OCI-LY3 (cell line): ENCODE results near the gene SDSL.

ENCODE experiments used
- H2AFZ ChIP-seq: fragments of 200-600, 300-600 bp; shearing (Covaris generic); 2 replicates; pipeline ENCODE4 v1.6.0; 2014; ENCODE audit warnings: antibody characterized with exemption, low read depth, low read length
- H3K27ac ChIP-seq: fragments of 200-600, 300-600 bp; sonication (generic); 2 replicates; pipeline ENCODE4 v1.5.1; 2014; ENCODE audit warnings: mild to moderate bottlenecking, low read length, moderate library complexity, mixed read lengths
- H3K27me3 ChIP-seq: fragments of 200-600, 300-600 bp; sonication (generic); 2 replicates; pipeline ENCODE4 v1.6.1; 2014; ENCODE audit warnings: low read depth, low read length, mixed read lengths
- H3K36me3 ChIP-seq: fragments of 200-600, 300-600 bp; sonication (generic); replicated peaks from 2 replicates; pipeline ENCODE3; 2014; ENCODE audit warnings: low read depth, low read length, mixed read lengths
- H3K4me1 ChIP-seq: fragments of 300-600, 200-600 bp; sonication (generic); 2 replicates; pipeline ENCODE4 v1.6.1; 2014; ENCODE audit warnings: low read length, mixed read lengths
- H3K4me2 ChIP-seq: fragments of 200-600, 300-600 bp; sonication (generic); 2 replicates; pipeline ENCODE4 v1.6.1; 2014; ENCODE audit warnings: low read length, mixed read lengths
- H3K4me3 ChIP-seq: fragments of 300-600, 200-600 bp; sonication (generic); 2 replicates; pipeline ENCODE4 v1.5.1; 2014; ENCODE audit warnings: antibody characterized with exemption, mild to moderate bottlenecking, low read length, moderate library complexity
- H3K79me2 ChIP-seq: fragments of 300-600, 200-600 bp; shearing (Covaris generic); 2 replicates; pipeline ENCODE4 v1.6.1; 2014; ENCODE audit warnings: mild to moderate bottlenecking, low read length, mixed read lengths
- H3K9ac ChIP-seq: fragments of 300-600, 200-600 bp; shearing (Covaris generic); 2 replicates; pipeline ENCODE4 v1.6.0; 2014; ENCODE audit warnings: mild to moderate bottlenecking, low read length, moderate library complexity
- H3K9me3 ChIP-seq: fragments of 200-600, 300-600 bp; shearing (Covaris generic); 2 replicates; pipeline ENCODE4 v1.6.1; 2014; ENCODE audit warnings: low read length, mixed read lengths; ENCODE audit not compliant: insufficient read depth
- H4K20me1 ChIP-seq: fragments of 200-600, 300-600 bp; sonication (generic); 2 replicates; pipeline ENCODE4 v1.6.1; 2016; ENCODE audit warnings: low read length, mixed read lengths; ENCODE audit not compliant: insufficient read depth
- EZH2phosphoT487 ChIP-seq: fragments of 200-600 bp; shearing (Covaris generic); IDR thresholded peaks from 2 replicates; pipeline ENCODE4 v1.6.1; 2018; ENCODE audit warnings: antibody characterized with exemption, mixed run types, low read depth
- TF ChIP-seq, protein P1 (sequence below): fragments of 200-600, 300-600 bp; sonication (generic); IDR thresholded peaks from 2 replicates; pipeline ENCODE4 v1.5.1; 2014; ENCODE audit warnings: antibody characterized with exemption, low read length, low read depth

Gene SDSL, protein sequence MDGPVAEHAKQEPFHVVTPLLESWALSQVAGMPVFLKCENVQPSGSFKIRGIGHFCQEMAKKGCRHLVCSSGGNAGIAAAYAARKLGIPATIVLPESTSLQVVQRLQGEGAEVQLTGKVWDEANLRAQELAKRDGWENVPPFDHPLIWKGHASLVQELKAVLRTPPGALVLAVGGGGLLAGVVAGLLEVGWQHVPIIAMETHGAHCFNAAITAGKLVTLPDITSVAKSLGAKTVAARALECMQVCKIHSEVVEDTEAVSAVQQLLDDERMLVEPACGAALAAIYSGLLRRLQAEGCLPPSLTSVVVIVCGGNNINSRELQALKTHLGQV

DNA sequence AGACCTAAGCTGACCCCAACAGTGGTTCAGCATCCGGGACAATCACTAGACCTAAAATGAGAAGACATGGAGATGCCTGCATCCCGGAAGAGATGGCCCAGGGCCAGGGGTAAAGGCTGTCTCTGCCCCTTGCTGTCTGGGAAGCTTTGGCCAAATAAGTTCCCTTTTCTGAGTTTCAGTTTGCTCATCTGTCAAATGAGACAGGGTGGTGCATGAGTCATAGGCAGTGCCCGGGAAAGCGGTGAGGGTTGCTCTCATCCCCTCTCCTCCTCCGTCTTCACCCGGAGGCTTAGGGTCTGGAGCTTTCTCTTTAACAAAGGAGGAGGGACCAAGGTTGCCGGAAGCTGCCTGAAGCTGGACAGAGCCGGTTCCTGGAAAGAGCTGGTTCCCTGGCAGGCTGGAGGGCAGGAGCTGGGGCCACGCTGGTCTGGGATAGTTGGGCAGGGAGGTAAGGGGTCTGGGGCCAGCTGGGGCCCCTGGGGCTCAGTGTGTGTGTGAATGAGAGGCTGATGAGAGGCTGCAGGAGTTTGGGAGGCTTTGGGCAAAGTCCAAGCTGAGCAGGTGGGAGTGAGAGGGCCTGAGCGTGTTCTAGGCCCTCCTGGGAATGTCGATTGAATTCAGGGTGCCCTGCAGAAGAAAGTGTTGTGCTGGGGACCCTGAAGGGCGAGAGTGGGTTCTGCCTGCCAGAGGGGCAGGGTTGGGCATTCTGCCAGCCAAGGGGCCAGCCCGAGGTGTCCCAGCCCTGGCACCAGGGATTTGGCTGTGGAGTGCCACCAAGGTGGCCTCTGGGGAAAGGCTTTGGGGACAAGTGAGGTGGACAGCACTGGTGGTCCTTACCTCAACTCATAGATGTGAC lies at the start of gene SDSL:
SDSL (plus strand) TSS at position 351 of the 856 bp plus-strand sequence. CDS start 5,603 bp downstream, outside the sequence.
- no peaks in the 10 kb centered on the region for H4K20me1 ChIP-seq
- H3K27me3 ChIP-seq, result peaks cover 43% of the 10 kb centered on the region
- H3K9ac ChIP-seq, result peak within 1 kb of the TSS; percentile 73
- H2AFZ ChIP-seq, result peak within 1 kb of the TSS; percentile 47
- peak within 1 kb of the TSS; percentile 88 for H3K4me2 ChIP-seq
- no peaks in the 10 kb centered on the region for H3K79me2 ChIP-seq
- peaks cover 40% of the 10 kb centered on the region for H3K4me1 ChIP-seq
- peak within 1 kb of the TSS; percentile 77 for H3K4me3 ChIP-seq
- H3K36me3 ChIP-seq, result no peaks in the 10 kb centered on the region
- no peaks in the 10 kb centered on the region for H3K9me3 ChIP-seq
- no peak for TF ChIP-seq EZH2phosphoT487
- TF ChIP-seq, protein P1, sequence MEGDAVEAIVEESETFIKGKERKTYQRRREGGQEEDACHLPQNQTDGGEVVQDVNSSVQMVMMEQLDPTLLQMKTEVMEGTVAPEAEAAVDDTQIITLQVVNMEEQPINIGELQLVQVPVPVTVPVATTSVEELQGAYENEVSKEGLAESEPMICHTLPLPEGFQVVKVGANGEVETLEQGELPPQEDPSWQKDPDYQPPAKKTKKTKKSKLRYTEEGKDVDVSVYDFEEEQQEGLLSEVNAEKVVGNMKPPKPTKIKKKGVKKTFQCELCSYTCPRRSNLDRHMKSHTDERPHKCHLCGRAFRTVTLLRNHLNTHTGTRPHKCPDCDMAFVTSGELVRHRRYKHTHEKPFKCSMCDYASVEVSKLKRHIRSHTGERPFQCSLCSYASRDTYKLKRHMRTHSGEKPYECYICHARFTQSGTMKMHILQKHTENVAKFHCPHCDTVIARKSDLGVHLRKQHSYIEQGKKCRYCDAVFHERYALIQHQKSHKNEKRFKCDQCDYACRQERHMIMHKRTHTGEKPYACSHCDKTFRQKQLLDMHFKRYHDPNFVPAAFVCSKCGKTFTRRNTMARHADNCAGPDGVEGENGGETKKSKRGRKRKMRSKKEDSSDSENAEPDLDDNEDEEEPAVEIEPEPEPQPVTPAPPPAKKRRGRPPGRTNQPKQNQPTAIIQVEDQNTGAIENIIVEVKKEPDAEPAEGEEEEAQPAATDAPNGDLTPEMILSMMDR, result no peak
- peak within 1 kb of the TSS; percentile 33; the same call in 1 of the 2 replicates for H3K27ac ChIP-seq

DNA sequence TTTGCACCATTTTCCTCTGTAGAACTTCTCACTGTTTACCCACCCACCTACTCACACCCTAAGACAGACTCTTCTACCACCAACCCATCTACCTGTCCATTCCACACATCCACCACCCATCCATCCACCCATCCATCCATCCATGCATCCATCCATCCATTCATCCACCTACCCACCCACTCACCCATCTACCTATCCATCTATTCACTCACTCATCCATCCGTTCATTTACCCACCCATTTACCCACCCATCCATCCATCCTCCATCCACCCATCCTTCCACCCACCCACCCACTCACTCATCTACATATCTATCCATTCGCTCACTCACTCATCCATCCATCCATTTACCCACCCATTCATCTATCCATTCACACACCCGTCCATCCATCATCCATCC lies 48.7 kb upstream of the SDSL start:
- H3K9me3 ChIP-seq, result no peaks in the 10 kb centered on the region
- H3K4me3 ChIP-seq, result no peak overlapping the region
- no peaks in the 10 kb centered on the region for H3K4me1 ChIP-seq
- H3K79me2 ChIP-seq, result no peaks in the 10 kb centered on the region
- H4K20me1 ChIP-seq, result no peaks in the 10 kb centered on the region
- H2AFZ ChIP-seq, result no peak overlapping the region
- TF ChIP-seq EZH2phosphoT487, result no peak
- TF ChIP-seq, protein P1, result no peak
- no peak overlapping the region for H3K9ac ChIP-seq
- peaks cover 4% of the 10 kb centered on the region for H3K36me3 ChIP-seq
- H3K4me2 ChIP-seq, result no peak overlapping the region
- no peak overlapping the region for H3K27ac ChIP-seq
- H3K27me3 ChIP-seq, result no peaks in the 10 kb centered on the region

DNA sequence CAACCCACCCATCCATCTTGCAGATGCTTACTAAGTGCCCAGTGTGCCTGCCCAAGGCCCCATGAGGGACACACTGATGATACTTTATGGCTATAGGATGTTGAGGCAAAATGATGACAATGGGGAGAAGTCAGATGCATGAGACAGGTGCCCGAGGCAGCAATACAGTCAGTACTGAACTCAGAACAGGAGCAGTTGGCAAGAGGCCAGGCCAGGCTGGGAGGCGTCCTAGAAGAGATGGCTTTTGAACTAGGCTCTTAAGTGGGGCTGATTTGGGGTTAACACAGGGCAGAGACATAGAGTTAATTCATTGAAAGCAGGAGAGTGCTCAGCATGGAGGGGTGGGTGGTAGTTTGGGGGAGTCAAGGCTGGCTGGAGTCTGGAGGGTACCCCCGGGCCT lies 48.2 kb upstream of the SDSL start:
- Histone ChIP-seq H3K79me2 (no peaks in the 10 kb centered on the region), H2AFZ (no peak overlapping the region), H3K9ac (no peak overlapping the region), H3K4me3 (no peak overlapping the region), H3K27me3 (no peaks in the 10 kb centered on the region), H3K9me3 (no peaks in the 10 kb centered on the region), H3K36me3 (peaks cover 4% of the 10 kb centered on the region), H3K4me2 (no peak overlapping the region), H4K20me1 (no peaks in the 10 kb centered on the region), H3K4me1 (no peaks in the 10 kb centered on the region), H3K27ac (no peak overlapping the region)
- TF ChIP-seq, protein P1, result no peak
- no peak for TF ChIP-seq EZH2phosphoT487

DNA sequence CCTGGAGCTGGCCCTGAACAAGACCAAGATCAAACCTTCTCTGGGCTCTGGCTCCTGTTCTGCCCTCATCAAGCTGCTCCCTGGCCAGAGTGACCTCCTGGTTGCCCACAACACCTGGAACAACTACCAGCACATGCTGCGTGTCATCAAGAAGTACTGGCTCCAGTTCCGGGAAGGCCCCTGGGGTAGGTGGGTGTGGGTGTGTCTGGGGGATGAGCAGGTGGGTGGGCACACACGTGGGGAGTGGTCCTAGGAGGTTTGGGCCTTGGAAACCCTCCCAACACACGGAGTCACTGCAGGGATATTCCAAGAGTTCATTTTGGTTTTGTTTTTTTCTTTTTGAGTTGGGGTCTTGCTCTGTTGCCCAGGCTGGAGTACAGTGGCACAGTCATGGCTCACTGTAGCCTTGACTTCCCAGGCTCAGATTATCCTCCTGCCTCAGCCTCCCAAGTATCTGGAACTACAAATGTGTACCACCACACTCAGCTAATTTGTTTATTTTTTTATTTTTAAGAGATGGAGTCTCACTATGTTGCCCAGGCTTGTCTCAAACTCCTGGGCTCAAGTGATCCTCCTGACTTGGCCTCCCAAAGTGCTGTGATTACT lies 47.3 kb upstream of the SDSL start:
- no peak overlapping the region for H3K27ac ChIP-seq
- H3K4me3 ChIP-seq, result no peak overlapping the region
- H3K4me2 ChIP-seq, result no peak overlapping the region
- H4K20me1 ChIP-seq, result no peaks in the 10 kb centered on the region
- H3K79me2 ChIP-seq, result no peaks in the 10 kb centered on the region
- no peaks in the 10 kb centered on the region for H3K9me3 ChIP-seq
- no peak overlapping the region for H3K9ac ChIP-seq
- H3K27me3 ChIP-seq, result no peaks in the 10 kb centered on the region
- TF ChIP-seq, protein P1, result no peak
- no peak for TF ChIP-seq EZH2phosphoT487
- no peak overlapping the region for H2AFZ ChIP-seq
- H3K4me1 ChIP-seq, result no peaks in the 10 kb centered on the region
- H3K36me3 ChIP-seq, result peaks cover 4% of the 10 kb centered on the region
